HepG2 (cell line): Measurements from ENCODE around the gene DCAF4. TPM values are rescaled to one million over a fixed set of nuclear protein-coding genes. Genes with fewer than 3 reads are reported as not detected.
"Not testable (repeated sequence)": the region's sequence is repeated elsewhere in the genome, so short reads cannot be mapped to it uniquely, and the experiment has no call there.

Experiments used
- ATAC-seq: fragments of 200-7000 bp; cut with Tn5 transposase; 3 replicates; pipeline ENCODE4 v1.9.1; 2020; ENCODE audit warnings: mild to moderate bottlenecking, moderate library complexity
- BruUV-seq: library from RNA; stranded (reverse); fragments of 400-500 nt; replicated peaks from 2 replicates; lab custom pipeline; 2021; lab: Mats Ljungman, UMichigan
- CTCF ChIA-PET: fragments of 300-600 bp; formaldehyde crosslinking; extraction: SDS; loops from one replicate; lab custom pipeline; 2021; ENCODE audit warnings: low total read pairs, inconsistent platforms, low intra/inter-chr PET ratio; lab: Yijun Ruan, JAX
- POLR2A ChIA-PET: fragments of 350-600 bp; sonication (Branson Sonifier 250); formaldehyde crosslinking; loops from one replicate; lab custom pipeline; 2020; ENCODE audit warnings: antibody characterized with exemption, inconsistent platforms; lab: Yijun Ruan, JAX
- DNase-seq: peaks from one replicate; pipeline ENCODE4 v3.0.0-alpha.2; 2015; ENCODE audit warnings: low spot score
- FAIRE-seq: peaks from 3 replicates; lab custom pipeline; 2011; peaks lifted over from hg19 to GRCh38; lab: Jason Lieb, UNC
- H2AFZ ChIP-seq: one replicate; pipeline ENCODE4 v1.6.1; 2011; ENCODE audit warnings: low read length, inconsistent platforms
- H3K27ac ChIP-seq: fragments of 300-600 bp; 3 replicates; pipeline ENCODE4 v1.8.0; 2011; ENCODE audit warnings: mixed run types, mild to moderate bottlenecking, mixed read lengths, low read length, inconsistent platforms; ENCODE audit not compliant: insufficient read depth; ENCODE audit errors: extremely low read length
- H3K27me3 ChIP-seq, 2 experiments: fragments of 200-600 bp in 1 of 2; 2 replicates in 1 of 2; 3 replicates in 1 of 2; pipeline versions ENCODE4 v1.6.0 to v1.8.0; 2011; ENCODE audit warnings: low read length in 2 of 2, mild to moderate bottlenecking in 2 of 2, moderate library complexity in 2 of 2, inconsistent platforms in 1 of 2; ENCODE audit not compliant: insufficient read depth in 2 of 2, control insufficient read depth in 1 of 2
- H3K36me3 ChIP-seq, 2 experiments: fragments of 200-600 bp in 1 of 2; replicated peaks in 1 of 2; 2 replicates in 1 of 2; 3 replicates in 1 of 2; pipeline versions ENCODE4 v1.5.1 to v1.8.0; 2011; ENCODE audit warnings: low read length in 2 of 2, inconsistent platforms in 1 of 2; ENCODE audit not compliant: insufficient read depth in 2 of 2, control insufficient read depth in 1 of 2
- H3K4me1 ChIP-seq: 2 replicates; pipeline ENCODE4 v1.5.1; 2012; ENCODE audit warnings: low read length, inconsistent platforms; ENCODE audit not compliant: insufficient read depth
- H3K4me2 ChIP-seq: 2 replicates; pipeline ENCODE4 v1.6.0; 2011; ENCODE audit warnings: low read depth, low read length, inconsistent platforms
- H3K4me3 ChIP-seq, 3 experiments: fragments of 200-600 bp in 1 of 3; sonication (generic), shearing (Covaris generic) in 1 of 3; replicated peaks in 1 of 3; 2 replicates each; pipeline ENCODE4 v1.5.1; 2011 to 2016; ENCODE audit warnings: low read length in 3 of 3, inconsistent platforms in 2 of 3, low read depth in 2 of 3, mild to moderate bottlenecking in 2 of 3, control low read depth in 1 of 3, mixed read lengths in 1 of 3; ENCODE audit not compliant: insufficient read depth in 1 of 3
- H3K79me2 ChIP-seq: one replicate; pipeline ENCODE4 v1.6.1; 2011; ENCODE audit warnings: low read length, inconsistent platforms; ENCODE audit not compliant: insufficient read depth
- H3K9ac ChIP-seq: 2 replicates; pipeline ENCODE4 v1.6.0; 2011; ENCODE audit warnings: mild to moderate bottlenecking, low read depth, low read length, inconsistent platforms; ENCODE audit not compliant: insufficient read depth
- H3K9me3 ChIP-seq: 2 replicates; pipeline ENCODE4 v1.5.1; 2012; ENCODE audit warnings: mild to moderate bottlenecking, low read length
- H4K20me1 ChIP-seq: 2 replicates; pipeline ENCODE4 v1.6.0; 2011; ENCODE audit warnings: inconsistent platforms, mild to moderate bottlenecking, low read length, moderate library complexity; ENCODE audit not compliant: insufficient read depth
- ATF7 ChIP-seq, 2 experiments: fragments of 450-650 bp in 1 of 2; sonication (generic) in 1 of 2; formaldehyde crosslinking in 1 of 2; IDR thresholded peaks; 2 replicates each; pipeline versions ENCODE4 v1.4.0 to v1.6.1; 2016 to 2020; ENCODE audit warnings: antibody characterized with exemption in 1 of 2, mild to moderate bottlenecking in 1 of 2, missing genetic modification reagents in 1 of 2
- EED ChIP-seq: sonication (generic); formaldehyde crosslinking; IDR thresholded peaks from 2 replicates; pipeline ENCODE4 v1.5.0; 2020; ENCODE audit warnings: mild to moderate bottlenecking, missing genetic modification reagents
- HNRNPLL ChIP-seq: fragments of 200-400 bp; formaldehyde crosslinking; IDR thresholded peaks from 2 replicates; pipeline ENCODE4 v1.6.1; 2017; ENCODE audit warnings: mild to moderate bottlenecking, low read depth, low read length; ENCODE audit not compliant: poor library complexity, severe bottlenecking
- POLR2G ChIP-seq: fragments of 200-400 bp; formaldehyde crosslinking; IDR thresholded peaks from 2 replicates; pipeline ENCODE4 v1.6.1; 2018; ENCODE audit warnings: mild to moderate bottlenecking, low read depth, low read length, moderate library complexity
- RFX3 ChIP-seq: IDR thresholded peaks from 2 replicates; pipeline ENCODE4 v1.6.1; 2016; ENCODE audit warnings: missing biosample characterization, missing genetic modification reagents
- WGBS: methylation state at CpG from one replicate; pipeline ENCODE4 v1.1.6; 2017; ENCODE audit warnings: low lambda C conversion rate; 5-methylcytosine and 5-hydroxymethylcytosine counted together
- in situ Hi-C: cut with HindIII; loops from 2 replicates; pipeline ENCODE4 v1.10.0; 2017; ENCODE audit warnings: low pct_unique_long_range_greater_than_20kb; ENCODE audit not compliant: extremely low pct_ligation_motif_present
- intact Hi-C: fragments of 100-400 bp; cut with micrococcal nuclease; formaldehyde crosslinking; loops from one replicate; pipeline ENCODE4 v1.10.0; 2022; ENCODE audit not compliant: unreplicated experiment
- polyA plus RNA-seq, 8 experiments: library from polyadenylated mRNA; depleted of rRNA in 3 of 8; stranded (reverse) in 7 of 8; unstranded in 1 of 8; fragments of >200 nt; fragmentation: Illumina TruSeq in 4 of 8; extraction: Trizol in 4 of 8; gene quantifications; 2 replicates each; pipeline versions ENCODE4 v1.2.1 to v1.2.3, GENCODE V29; 2011 to 2016; ENCODE audit warnings: low read depth in 4 of 8, missing spikeins in 1 of 8, mixed read lengths in 1 of 8; ENCODE audit not compliant: insufficient read depth in 1 of 8
- total RNA-seq, 5 experiments: library from RNA; depleted of rRNA; stranded (reverse); fragments of >200 nt; fragmentation: Illumina TruSeq; extraction: Trizol; gene quantifications; 2 replicates each; pipeline ENCODE4 v1.2.3, GENCODE V29; 2016; ENCODE audit warnings: low read depth in 1 of 5

DCAF4 gene
- total and polyA plus RNA-seq, 2 of the 13 experiments (the other 11 are each of a cell fraction or from before 2014, with no cell fraction given): 18.8 to 21.1 TPM

GRCh38 chr14:73003681-73004080 is 77.4 kb downstream of the DCAF4 start:
- TF ChIP-seq POLR2G (no peak), HNRNPLL (no peak), EED (CRISPR knock-in tag) (no peak), ATF7 (IDR thresholded peaks at IDR 0.05) (peak; percentile 52), ATF7 (CRISPR knock-in tag; IDR thresholded peaks at IDR 0.05) (no peak), RFX3 (CRISPR knock-in tag) (no peak)
- no peak overlapping the region for H3K9ac ChIP-seq
- peaks cover 9% of the 10 kb centered on the region; the same call in 1 of the 2 replicates for H3K4me1 ChIP-seq
- no peak overlapping the region for H3K4me2 ChIP-seq
- no peak overlapping the region for H3K4me3 ChIP-seq
- DNase-seq (no peak), FAIRE-seq (no peak), ATAC-seq (no peak)
- H2AFZ ChIP-seq: no peak overlapping the region
- H3K27me3 ChIP-seq: no peaks in the 10 kb centered on the region
- 92% methylated on average over 6 of the region's 6 CpGs for WGBS
- intact Hi-C loops: no loop called here
- no peaks in the 10 kb centered on the region for H3K9me3 ChIP-seq
- ChIA-PET CTCF (no interaction called here), POLR2A (no interaction called here)
- no TSS peak for BruUV-seq
- in situ Hi-C loops: no loop called here
- H3K79me2 ChIP-seq: no peaks in the 10 kb centered on the region
- H3K27ac ChIP-seq: no peak overlapping the region
- H4K20me1 ChIP-seq: no peaks in the 10 kb centered on the region
- peaks cover 0 to 7% of the 10 kb centered on the region in 2 experiments; a peak in 1 of 5 replicates for H3K36me3 ChIP-seq

- CTCF ChIA-PET, H3K27ac ChIP-seq, in situ Hi-C loops, ATAC-seq, BruUV-seq, H3K27me3 ChIP-seq, DNase-seq, H3K4me2 ChIP-seq, POLR2A ChIA-PET, FAIRE-seq, H3K9ac ChIP-seq, H2AFZ ChIP-seq, H3K9me3 ChIP-seq, H3K36me3 ChIP-seq, H3K4me1 ChIP-seq, H4K20me1 ChIP-seq, intact Hi-C loops, H3K4me3 ChIP-seq, H3K79me2 ChIP-seq: not testable (repeated sequence)
- WGBS: 93% methylated on average over 6 of the region's 9 CpGs
Observed at GRCh38 chr14:73004641-73005040, 78.4 kb downstream of the DCAF4 start.
